PC-9 (cell line): ENCODE data around the gene PTCD1. TPM values are rescaled to one million over a fixed set of nuclear protein-coding genes. Genes with fewer than 3 reads are reported as not detected.

ENCODE experiments used
- BruUV-seq: library from RNA; stranded (reverse); fragments of 400-500 nt; replicated peaks from 2 replicates; lab custom pipeline; 2021; lab: Mats Ljungman, UMichigan
- CTCF ChIA-PET: fragments of 300-600 bp; sonication (Branson Sonifier 250); formaldehyde crosslinking; loops from one replicate; lab custom pipeline; 2022; ENCODE audit warnings: antibody characterized with exemption; lab: Charles Lee
- POLR2A ChIA-PET: fragments of 300-600 bp; sonication (Branson Sonifier 250); formaldehyde crosslinking; loops from one replicate; lab custom pipeline; 2022; ENCODE audit warnings: antibody characterized with exemption; ENCODE audit not compliant: unreplicated experiment; lab: Charles Lee
- DNase-seq, 2 experiments: peaks; one replicate each; pipeline versions ENCODE4 v3.0.0 to v3.0.0-alpha.2; 2015 to 2022; ENCODE audit warnings: mixed read lengths in 1 of 2
- H2AFZ ChIP-seq: fragments of 200-600 bp; sonication (generic); 2 replicates; pipeline ENCODE4 v1.8.1; 2017; ENCODE audit warnings: antibody characterized with exemption
- H3F3A ChIP-seq: fragments of 200-600 bp; sonication (generic); 2 replicates; pipeline ENCODE4 v1.8.1; 2017; ENCODE audit warnings: antibody characterized with exemption, mild to moderate bottlenecking, low read depth; ENCODE audit not compliant: insufficient read depth
- H3K27ac ChIP-seq: fragments of 200-600 bp; sonication (generic); 2 replicates; pipeline ENCODE4 v1.6.1; 2016; ENCODE audit warnings: mixed run types
- H3K27me3 ChIP-seq: fragments of 200-600 bp; sonication (generic); 2 replicates; pipeline ENCODE4 v1.6.1; 2016; ENCODE audit warnings: low read depth, mixed run types; ENCODE audit not compliant: insufficient read depth
- H3K36me3 ChIP-seq: fragments of 200-600 bp; sonication (generic); 2 replicates; pipeline ENCODE4 v1.6.1; 2016; ENCODE audit warnings: low read depth, mixed run types
- H3K4me1 ChIP-seq: fragments of 200-600 bp; sonication (generic); replicated peaks from 2 replicates; pipeline ENCODE4 v1.6.1; 2016; ENCODE audit warnings: mixed run types; ENCODE audit not compliant: insufficient read depth
- H3K4me2 ChIP-seq: fragments of 200-600 bp; sonication (generic); 2 replicates; pipeline ENCODE4 v1.6.1; 2017; ENCODE audit warnings: mixed run types
- H3K4me3 ChIP-seq: fragments of 200-600 bp; sonication (generic); 2 replicates; pipeline ENCODE4 v1.6.1; 2016; ENCODE audit warnings: mixed run types
- H3K79me2 ChIP-seq: fragments of 200-600 bp; sonication (generic); 2 replicates; pipeline ENCODE4 v1.6.1; 2017; ENCODE audit warnings: low read depth, mixed run types
- H3K9me2 ChIP-seq: fragments of 200-600 bp; sonication (generic); 2 replicates; pipeline ENCODE4 v1.8.1; 2017; ENCODE audit warnings: mild to moderate bottlenecking; ENCODE audit not compliant: insufficient read depth
- H3K9me3 ChIP-seq: fragments of 200-600 bp; sonication (generic); 2 replicates; pipeline ENCODE4 v1.8.1; 2016; ENCODE audit warnings: low read depth; ENCODE audit not compliant: insufficient read depth
- H4K20me1 ChIP-seq: fragments of 200-600 bp; sonication (generic); 2 replicates; pipeline ENCODE4 v1.8.1; 2017; ENCODE audit not compliant: insufficient read depth
- CTCF ChIP-seq: fragments of 200-600 bp; sonication (generic); conservative IDR thresholded peaks from 2 replicates; pipeline ENCODE4 v1.6.1; 2017; ENCODE audit warnings: mixed run types, antibody characterized with exemption, mild to moderate bottlenecking, moderate library complexity
- EZH2 ChIP-seq: fragments of 200-600 bp; sonication (generic); IDR thresholded peaks from 2 replicates; pipeline ENCODE4 v1.8.0; 2017; ENCODE audit warnings: antibody characterized with exemption, low read depth
- intact Hi-C: fragments of 100-400 bp; cut with micrococcal nuclease; formaldehyde crosslinking; loops from one replicate; pipeline ENCODE4 v1.10.0; 2022; ENCODE audit not compliant: unreplicated experiment
- total RNA-seq: library from RNA; stranded (reverse); gene quantifications from 2 replicates; pipeline ENCODE4 v1.2.3, GENCODE V29; 2021

PTCD1 gene
- total RNA-seq, 1 experiment from 2014 or later, result 8.0 TPM

DNA sequence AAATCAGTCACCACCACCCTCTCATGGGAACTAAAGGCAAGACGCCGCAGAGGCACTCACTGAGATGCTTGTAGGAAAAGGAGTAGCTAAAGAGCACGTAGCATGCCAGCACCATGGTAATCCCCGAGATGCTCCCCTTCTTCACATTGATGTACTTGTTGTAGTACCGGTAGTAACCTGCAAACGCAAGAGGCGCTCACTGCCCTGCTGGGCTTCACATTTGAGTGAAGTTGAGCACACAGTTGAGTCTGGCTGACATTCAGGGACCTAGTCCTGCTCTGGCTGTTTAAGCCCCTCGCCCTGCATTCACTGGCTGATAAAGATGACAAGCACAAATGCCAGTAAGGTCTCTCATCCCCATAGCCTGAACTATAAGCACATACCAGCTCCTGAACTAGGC, 20.5 kb upstream of the PTCD1 start:
- intact Hi-C loops, result no loop called here
- H3K4me2 ChIP-seq, result no peak overlapping the region
- no peak overlapping the region for H3K27ac ChIP-seq
- peaks cover 54% of the 10 kb centered on the region for H3K79me2 ChIP-seq
- H3K4me1 ChIP-seq, result no peaks in the 10 kb centered on the region
- H3K4me3 ChIP-seq, result no peak overlapping the region
- no peak overlapping the region for H2AFZ ChIP-seq
- BruUV-seq, result TSS peak; percentile 11
- ChIA-PET CTCF (no interaction called here), POLR2A (no interaction called here)
- DNase-seq, result no peak
- peaks cover 27% of the 10 kb centered on the region; the same call in 1 of the 2 replicates for H3F3A ChIP-seq
- H3K9me2 ChIP-seq, result no peaks in the 10 kb centered on the region
- peaks cover 27% of the 10 kb centered on the region; the same call in 1 of the 2 replicates for H3K36me3 ChIP-seq
- no peaks in the 10 kb centered on the region for H3K9me3 ChIP-seq
- H4K20me1 ChIP-seq, result peaks cover 43% of the 10 kb centered on the region
- TF ChIP-seq EZH2 (no peak), CTCF (peak; percentile 59)
- H3K27me3 ChIP-seq, result no peaks in the 10 kb centered on the region

- Histone ChIP-seq H3K9me3 (no peaks in the 10 kb centered on the region), H3K79me2 (peaks cover 42% of the 10 kb centered on the region), H4K20me1 (peaks cover 43% of the 10 kb centered on the region), H3K27ac (no peak overlapping the region), H3K4me2 (no peak overlapping the region), H3K36me3 (peaks cover 22% of the 10 kb centered on the region), H3K27me3 (no peaks in the 10 kb centered on the region), H3F3A (peaks cover 24% of the 10 kb centered on the region; the same call in 1 of the 2 replicates), H3K4me1 (no peaks in the 10 kb centered on the region), H2AFZ (no peak overlapping the region), H3K9me2 (no peaks in the 10 kb centered on the region), H3K4me3 (no peak overlapping the region)
- no TSS peak for BruUV-seq
- intact Hi-C loops, result no loop called here
- CTCF ChIA-PET, result no interaction called here
- POLR2A ChIA-PET, result no interaction called here
- TF ChIP-seq EZH2 (no peak), CTCF (no peak)
- DNase-seq, result no peak
Observed at GRCh38 chr7:99457650-99458493, 19.3 kb upstream of the PTCD1 start.

- peaks cover 34% of the 10 kb centered on the region for H3K79me2 ChIP-seq
Observed at GRCh38 chr7:99457050-99457649, 18.6 kb upstream of the PTCD1 start.

More at GRCh38 chr7:99457050-99457649, 18.6 kb upstream of the PTCD1 start:
- no peak overlapping the region for H3K4me2 ChIP-seq
- peaks cover 22% of the 10 kb centered on the region; the same call in 1 of the 2 replicates for H3F3A ChIP-seq
- peaks cover 20% of the 10 kb centered on the region for H3K36me3 ChIP-seq
- no peaks in the 10 kb centered on the region for H3K9me3 ChIP-seq
- no TSS peak for BruUV-seq
- no peak overlapping the region for H3K4me3 ChIP-seq
- ChIA-PET POLR2A (no interaction called here), CTCF (no interaction called here)
- DNase-seq, result no peak
- intact Hi-C loops, result no loop called here
- peaks cover 43% of the 10 kb centered on the region for H4K20me1 ChIP-seq
- no peaks in the 10 kb centered on the region for H3K9me2 ChIP-seq
- TF ChIP-seq EZH2 (no peak), CTCF (no peak)
- no peaks in the 10 kb centered on the region for H3K27me3 ChIP-seq
- no peaks in the 10 kb centered on the region for H3K4me1 ChIP-seq
- no peak overlapping the region for H2AFZ ChIP-seq
- no peak overlapping the region for H3K27ac ChIP-seq
